Right forelimb (tissue), 1 donor: ENCODE results near the gene BMP6.
A peak's percentile ranks its signal among the peaks of the same experiment; 100 is the strongest.
"Not testable (repeated sequence)": the region's sequence is repeated elsewhere in the genome, so short reads cannot be mapped to it uniquely, and the experiment has no call there.

ENCODE experiments used
- DNase-seq: peaks from one replicate; pipeline ENCODE4 v3.0.0-alpha.2; 2018

Gene BMP6

GRCh38 chr6:7887278-7887991, 161.5 kb downstream of the BMP6 start:
- DNase-seq: no peak

- DNase-seq: no peak
These were observed 162.9 kb downstream of the BMP6 start for GRCh38 chr6:7888587-7889357.

- no peak for DNase-seq
These were observed 165.4 kb downstream of the BMP6 start for GRCh38 chr6:7891078-7891872.

GRCh38 chr6:7892367-7892766, 166.5 kb downstream of the BMP6 start:
- DNase-seq: not testable (repeated sequence)

- no peak for DNase-seq
These were observed 167.4 kb downstream of the BMP6 start for GRCh38 chr6:7893342-7893741.

- DNase-seq: no peak
These were observed 168.6 kb downstream of the BMP6 start for GRCh38 chr6:7894262-7895124.

- no peak for DNase-seq
These were observed 169.2 kb downstream of the BMP6 start for GRCh38 chr6:7895125-7895423.

- no peak for DNase-seq
These were observed 170.6 kb downstream of the BMP6 start for GRCh38 chr6:7896465-7896987.

- no peak for DNase-seq
These were observed 171.7 kb downstream of the BMP6 start for GRCh38 chr6:7897461-7898192.

- DNase-seq: not testable (repeated sequence)
These were observed 172.3 kb downstream of the BMP6 start for GRCh38 chr6:7898193-7898586.

GRCh38 chr6:7899101-7899888, 173.4 kb downstream of the BMP6 start:
- DNase-seq: no peak

GRCh38 chr6:7899889-7900213, 174.0 kb downstream of the BMP6 start:
- DNase-seq: no peak

- no peak for DNase-seq
These were observed 174.7 kb downstream of the BMP6 start for GRCh38 chr6:7900621-7901020.

GRCh38 chr6:7901056-7901455, 175.2 kb downstream of the BMP6 start:
- no peak for DNase-seq

- DNase-seq: no peak
These were observed 175.9 kb downstream of the BMP6 start for GRCh38 chr6:7901780-7902179.

- no peak for DNase-seq
These were observed 176.3 kb downstream of the BMP6 start for GRCh38 chr6:7902221-7902620.

- no peak for DNase-seq
These were observed 177.0 kb downstream of the BMP6 start for GRCh38 chr6:7902867-7903266.

- DNase-seq: no peak
These were observed 177.8 kb downstream of the BMP6 start for GRCh38 chr6:7903673-7904072.

- no peak for DNase-seq
These were observed 178.9 kb downstream of the BMP6 start for GRCh38 chr6:7904654-7905319.

GRCh38 chr6:7905416-7905815, 179.5 kb downstream of the BMP6 start:
- DNase-seq: no peak

GRCh38 chr6:7906741-7907140, 180.8 kb downstream of the BMP6 start:
- DNase-seq: peak; percentile 1
